Endodermal cell (in vitro differentiated cells): ENCODE measurements around the gene KLF7. TPM values are rescaled to one million over a fixed set of nuclear protein-coding genes. Genes with fewer than 3 reads are reported as not detected.

Source experiments
- DNase-seq: peaks from one replicate; pipeline ENCODE4 v3.0.0-alpha.2; 2017
- H3K27ac ChIP-seq: 2 replicates; pipeline ENCODE4 v1.5.1; 2013; ENCODE audit warnings: mild to moderate bottlenecking, low read depth, low read length, moderate library complexity
- H3K27me3 ChIP-seq: 2 replicates; pipeline ENCODE4 v1.6.1; 2013; ENCODE audit warnings: mild to moderate bottlenecking, low read length, moderate library complexity; ENCODE audit not compliant: insufficient read depth, control insufficient read depth, poor library complexity, severe bottlenecking
- H3K36me3 ChIP-seq: 2 replicates; pipeline ENCODE4 v1.7.0; 2013; ENCODE audit warnings: mild to moderate bottlenecking, low read length, moderate library complexity; ENCODE audit not compliant: control insufficient read depth, insufficient read depth
- H3K4me1 ChIP-seq: one replicate; pipeline ENCODE4 v1.7.0; 2013; ENCODE audit warnings: low read length; ENCODE audit not compliant: control insufficient read depth, insufficient read depth
- H3K4me3 ChIP-seq: 2 replicates; pipeline ENCODE4 v1.5.1; 2013; ENCODE audit warnings: mild to moderate bottlenecking, low read length, moderate library complexity
- H3K9ac ChIP-seq: 2 replicates; pipeline ENCODE4 v1.6.1; 2013; ENCODE audit warnings: mild to moderate bottlenecking, low read length, moderate library complexity; ENCODE audit not compliant: poor library complexity, severe bottlenecking; ENCODE audit errors: extremely low read depth
- H3K9me3 ChIP-seq: 2 replicates; pipeline ENCODE4 v1.6.1; 2013; ENCODE audit warnings: mild to moderate bottlenecking, low read length, moderate library complexity; ENCODE audit not compliant: control insufficient read depth
- H3K27ac Mint-ChIP-seq: 2 replicates; pipeline ENCODE4 v1.8.0; 2020; ENCODE audit warnings: mixed read lengths
- H3K27me3 Mint-ChIP-seq: 2 replicates; pipeline ENCODE4 v1.8.0; 2021; ENCODE audit warnings: mild to moderate bottlenecking, mixed read lengths; ENCODE audit not compliant: insufficient read depth
- H3K36me3 Mint-ChIP-seq: 2 replicates; pipeline ENCODE4 v1.8.0; 2020; ENCODE audit warnings: low read depth, mixed read lengths
- H3K4me1 Mint-ChIP-seq: 2 replicates; pipeline ENCODE4 v1.8.0; 2020; ENCODE audit warnings: mixed read lengths
- H3K4me3 Mint-ChIP-seq: 2 replicates; pipeline ENCODE4 v1.8.0; 2020; ENCODE audit warnings: mild to moderate bottlenecking, moderate library complexity, mixed read lengths
- H3K9me3 Mint-ChIP-seq: 2 replicates; pipeline ENCODE4 v1.8.0; 2020; ENCODE audit warnings: mild to moderate bottlenecking, mixed read lengths
- WGBS, 2 experiments: methylation state at CpG; one replicate each; pipeline versions ENCODE4 v1.1.5 to v1.1.7; 2013; ENCODE audit warnings: missing lambda C conversion rate in 2 of 2, mixed read lengths in 1 of 2; ENCODE audit not compliant: insufficient coverage in 1 of 2, insufficient read length in 1 of 2; 5-methylcytosine and 5-hydroxymethylcytosine counted together
- total RNA-seq, 2 donors: library from RNA; stranded (reverse); fragmentation: NEBNext Ultra II Directional in 1 of 2; extraction: Animal tissue kit (Norgen Biotek cat#: 25700) in 1 of 2; gene quantifications; 2 replicates in 1 of 2; 3 replicates in 1 of 2; pipeline ENCODE4 v1.2.1, GENCODE V29; 2021
- TF ChIP-seq, protein P1 (sequence below): fragments of 200-600 bp; sonication (generic); conservative IDR thresholded peaks from 2 replicates; pipeline ENCODE4 v1.5.0; 2021; ENCODE audit warnings: antibody characterized with exemption, mild to moderate bottlenecking

The KLF7 gene
- total RNA-seq, 2 donors from 2014 or later: 27.4 to 27.8 TPM

DNA sequence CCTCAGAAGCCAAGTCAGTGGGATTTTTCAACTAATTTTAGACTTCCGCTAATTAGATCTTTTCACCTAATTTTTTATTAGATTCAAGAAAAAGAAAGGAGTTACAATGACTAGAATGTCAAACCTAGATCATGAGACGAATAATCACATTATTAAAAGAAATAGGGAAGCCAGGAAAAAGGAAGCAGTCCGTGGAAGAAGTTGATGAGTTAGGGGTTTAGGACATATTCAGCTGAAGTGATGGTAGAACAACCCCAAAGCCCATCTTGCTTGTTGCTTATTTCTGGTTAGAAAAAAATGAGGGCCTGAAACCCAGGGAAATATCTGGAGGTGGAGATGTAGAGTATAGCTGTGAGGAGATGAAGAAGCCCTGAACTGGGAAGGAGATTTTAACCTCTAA, 8.0 kb downstream of the KLF7 start:
- Histone ChIP-seq H3K4me3 (no peak overlapping the region), H3K4me1 (peaks cover 21% of the 10 kb centered on the region), H3K27me3 (no peaks in the 10 kb centered on the region), H3K27ac (no peak overlapping the region), H3K36me3 (peaks cover 41% of the 10 kb centered on the region), H3K9ac (no peak overlapping the region), H3K9me3 (no peaks in the 10 kb centered on the region)
- Mint-ChIP-seq H3K4me3 (no peak overlapping the region), H3K27ac (no peak overlapping the region), H3K27me3 (no peaks in the 10 kb centered on the region), H3K4me1 (peaks cover 79% of the 10 kb centered on the region), H3K36me3 (no peaks in the 10 kb centered on the region), H3K9me3 (no peaks in the 10 kb centered on the region)
- TF ChIP-seq, protein P1, sequence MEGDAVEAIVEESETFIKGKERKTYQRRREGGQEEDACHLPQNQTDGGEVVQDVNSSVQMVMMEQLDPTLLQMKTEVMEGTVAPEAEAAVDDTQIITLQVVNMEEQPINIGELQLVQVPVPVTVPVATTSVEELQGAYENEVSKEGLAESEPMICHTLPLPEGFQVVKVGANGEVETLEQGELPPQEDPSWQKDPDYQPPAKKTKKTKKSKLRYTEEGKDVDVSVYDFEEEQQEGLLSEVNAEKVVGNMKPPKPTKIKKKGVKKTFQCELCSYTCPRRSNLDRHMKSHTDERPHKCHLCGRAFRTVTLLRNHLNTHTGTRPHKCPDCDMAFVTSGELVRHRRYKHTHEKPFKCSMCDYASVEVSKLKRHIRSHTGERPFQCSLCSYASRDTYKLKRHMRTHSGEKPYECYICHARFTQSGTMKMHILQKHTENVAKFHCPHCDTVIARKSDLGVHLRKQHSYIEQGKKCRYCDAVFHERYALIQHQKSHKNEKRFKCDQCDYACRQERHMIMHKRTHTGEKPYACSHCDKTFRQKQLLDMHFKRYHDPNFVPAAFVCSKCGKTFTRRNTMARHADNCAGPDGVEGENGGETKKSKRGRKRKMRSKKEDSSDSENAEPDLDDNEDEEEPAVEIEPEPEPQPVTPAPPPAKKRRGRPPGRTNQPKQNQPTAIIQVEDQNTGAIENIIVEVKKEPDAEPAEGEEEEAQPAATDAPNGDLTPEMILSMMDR: no peak
- DNase-seq: no peak
- WGBS, 2 experiments: 94% methylated on average over 3 of the region's 3 CpGs; no CpG with 5 or more reads in 1 of the 2 experiments

DNA sequence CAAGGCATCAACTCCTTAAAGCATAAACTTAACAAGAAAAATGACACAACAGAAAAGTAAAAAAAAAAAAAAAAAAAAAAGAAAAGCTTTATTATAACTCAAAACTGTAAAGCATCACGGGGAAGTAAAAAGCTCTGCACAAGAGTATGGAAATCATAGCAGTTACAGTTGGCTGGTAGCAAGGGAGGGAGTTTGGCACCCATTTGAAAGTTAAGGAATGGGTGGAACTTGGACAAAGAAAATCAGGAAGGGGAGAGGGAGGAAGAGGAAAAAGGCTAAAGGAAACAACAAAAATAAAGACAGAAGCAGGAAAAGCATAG, 8.6 kb downstream of the KLF7 start:
- H3K27me3 ChIP-seq: no peaks in the 10 kb centered on the region
- TF ChIP-seq, protein P1: no peak
- H3K9me3 ChIP-seq: no peaks in the 10 kb centered on the region
- Mint-ChIP-seq H3K4me1 (peaks cover 79% of the 10 kb centered on the region), H3K27ac (no peak overlapping the region), H3K9me3 (no peaks in the 10 kb centered on the region), H3K36me3 (no peaks in the 10 kb centered on the region), H3K4me3 (no peak overlapping the region), H3K27me3 (no peaks in the 10 kb centered on the region)
- H3K4me1 ChIP-seq: peaks cover 21% of the 10 kb centered on the region
- H3K4me3 ChIP-seq: no peak overlapping the region
- peaks cover 46% of the 10 kb centered on the region for H3K36me3 ChIP-seq
- WGBS, 2 experiments: 86% methylated on average over 1 of the region's 1 CpG; no CpG with 5 or more reads in 1 of the 2 experiments
- no peak overlapping the region for H3K27ac ChIP-seq
- no peak for DNase-seq
- no peak overlapping the region for H3K9ac ChIP-seq

DNA sequence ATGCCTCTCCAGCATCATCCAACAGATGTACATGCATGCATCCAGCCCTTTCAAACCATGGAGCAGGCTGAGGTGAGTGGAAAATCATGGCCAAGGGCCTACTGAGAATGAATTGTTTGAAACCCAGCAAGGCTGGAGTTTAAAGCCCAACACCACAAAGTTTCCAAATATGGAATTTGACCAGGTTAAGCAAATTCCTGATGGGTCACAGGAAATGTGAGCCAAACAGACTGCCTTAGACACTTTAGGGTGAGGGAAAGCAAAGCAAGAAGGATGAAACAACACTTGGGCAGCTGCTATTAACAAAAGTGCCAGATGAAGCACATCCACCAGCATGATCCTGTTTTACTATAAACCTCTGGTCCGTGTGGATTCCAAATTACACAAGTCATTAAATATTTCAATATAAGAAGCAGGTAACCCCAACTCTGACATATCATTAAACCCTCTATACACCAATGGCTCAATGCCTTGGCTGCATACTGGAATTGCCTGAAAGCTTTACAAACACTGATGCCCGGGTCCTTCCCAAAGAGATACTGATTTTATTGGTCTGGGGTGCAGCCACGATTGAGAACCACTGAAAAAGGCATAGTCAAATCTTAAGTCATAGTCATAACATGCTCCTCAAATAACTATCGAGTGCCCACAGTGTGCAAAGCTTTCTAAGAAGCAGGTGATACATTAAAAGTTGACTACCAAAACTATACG, 9.1 kb downstream of the KLF7 start:
- WGBS, 2 experiments: 94 to 100% methylated on average over 3 to 5 of the region's 5 CpGs
- Histone ChIP-seq H3K4me1 (peaks cover 20% of the 10 kb centered on the region), H3K36me3 (peaks cover 47% of the 10 kb centered on the region), H3K27ac (no peak overlapping the region), H3K9ac (no peak overlapping the region), H3K9me3 (no peaks in the 10 kb centered on the region), H3K4me3 (no peak overlapping the region), H3K27me3 (no peaks in the 10 kb centered on the region)
- peaks cover 80% of the 10 kb centered on the region for H3K4me1 Mint-ChIP-seq
- H3K27me3 Mint-ChIP-seq: no peaks in the 10 kb centered on the region
- peak overlapping the region; percentile 86 for H3K27ac Mint-ChIP-seq
- no peak overlapping the region for H3K4me3 Mint-ChIP-seq
- TF ChIP-seq, protein P1: no peak
- H3K9me3 Mint-ChIP-seq: no peaks in the 10 kb centered on the region
- no peak for DNase-seq
- H3K36me3 Mint-ChIP-seq: no peaks in the 10 kb centered on the region
